GM19438 (cell line): ENCODE measurements around the gene NPB.
"Not testable (repeated sequence)": the region's sequence is repeated elsewhere in the genome, so short reads cannot be mapped to it uniquely, and the experiment has no call there.

ENCODE experiments used
- ATAC-seq: cut with Tn5 transposase; IDR thresholded peaks from one replicate; pipeline ENCODE4 v1.9.1; 2021; ENCODE audit warnings: low read depth; ENCODE audit not compliant: unreplicated experiment

The NPB gene

GRCh38 chr17:81910840-81911276 is 8.8 kb downstream of the NPB start:
- ATAC-seq, result peak; percentile 30

DNA sequence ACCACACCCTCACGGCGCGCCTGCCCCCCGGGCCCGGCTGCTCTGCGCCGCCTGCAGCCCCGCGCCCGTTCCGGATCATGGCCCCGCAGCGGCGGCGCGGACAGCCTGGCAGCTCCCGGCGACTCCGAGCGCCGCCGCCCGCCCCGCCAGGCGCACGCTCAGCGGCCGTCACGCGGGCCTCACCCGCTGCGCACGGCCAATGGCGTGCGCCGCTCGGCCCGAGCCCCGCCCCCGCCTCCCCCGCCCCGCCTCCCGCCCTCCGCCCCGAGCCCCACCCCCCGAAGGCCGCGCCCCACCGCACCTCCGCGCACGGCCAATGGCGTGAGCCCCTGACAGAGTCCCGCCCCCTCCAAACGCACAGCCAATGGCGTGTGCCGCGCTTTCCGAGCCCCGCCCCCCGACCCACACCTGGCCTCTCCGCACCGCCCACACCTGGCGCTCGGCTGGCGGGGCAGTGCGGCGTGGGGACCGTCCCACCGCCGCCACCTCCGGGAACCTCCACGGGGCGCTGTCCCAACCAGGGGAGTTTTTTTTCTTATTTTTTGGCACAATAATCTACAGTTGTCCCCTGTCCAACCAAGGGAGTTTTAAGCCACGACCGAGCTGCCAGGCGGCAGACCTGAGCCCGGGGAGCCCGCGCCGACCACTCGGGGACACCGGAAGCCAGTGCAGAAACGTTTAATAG is 9.4 kb downstream of the NPB start, which contains the start of gene PCYT2:
Gene PCYT2, minus strand, starts transcription at position 123 of the 685 bp plus-strand sequence. Its CDS starts 44 bp downstream, at position 79.
- peak; percentile 65 for ATAC-seq

DNA sequence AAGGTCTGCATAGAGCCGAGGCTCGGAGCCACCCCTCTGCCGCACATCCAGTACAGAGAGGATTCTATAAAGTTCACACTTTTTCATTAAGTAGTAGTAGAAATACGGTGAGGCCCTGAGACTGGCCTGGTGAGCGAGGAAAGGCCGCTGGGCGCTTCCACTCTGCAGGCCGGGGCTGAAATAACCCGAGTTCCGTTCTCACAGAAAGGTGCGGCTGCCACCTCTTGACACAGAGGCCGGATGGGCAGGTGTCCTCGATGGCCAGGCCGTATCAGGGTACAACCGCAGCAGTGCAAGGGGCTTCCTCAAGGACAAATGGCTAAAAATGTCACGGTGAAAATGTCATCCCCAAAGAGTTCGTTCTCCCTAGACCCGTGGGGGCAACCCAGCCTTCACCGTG is 9.9 kb downstream of the NPB start:
- ATAC-seq, result no peak

GRCh38 chr17:81912441-81913309 is 10.6 kb downstream of the NPB start:
- no peak for ATAC-seq

DNA sequence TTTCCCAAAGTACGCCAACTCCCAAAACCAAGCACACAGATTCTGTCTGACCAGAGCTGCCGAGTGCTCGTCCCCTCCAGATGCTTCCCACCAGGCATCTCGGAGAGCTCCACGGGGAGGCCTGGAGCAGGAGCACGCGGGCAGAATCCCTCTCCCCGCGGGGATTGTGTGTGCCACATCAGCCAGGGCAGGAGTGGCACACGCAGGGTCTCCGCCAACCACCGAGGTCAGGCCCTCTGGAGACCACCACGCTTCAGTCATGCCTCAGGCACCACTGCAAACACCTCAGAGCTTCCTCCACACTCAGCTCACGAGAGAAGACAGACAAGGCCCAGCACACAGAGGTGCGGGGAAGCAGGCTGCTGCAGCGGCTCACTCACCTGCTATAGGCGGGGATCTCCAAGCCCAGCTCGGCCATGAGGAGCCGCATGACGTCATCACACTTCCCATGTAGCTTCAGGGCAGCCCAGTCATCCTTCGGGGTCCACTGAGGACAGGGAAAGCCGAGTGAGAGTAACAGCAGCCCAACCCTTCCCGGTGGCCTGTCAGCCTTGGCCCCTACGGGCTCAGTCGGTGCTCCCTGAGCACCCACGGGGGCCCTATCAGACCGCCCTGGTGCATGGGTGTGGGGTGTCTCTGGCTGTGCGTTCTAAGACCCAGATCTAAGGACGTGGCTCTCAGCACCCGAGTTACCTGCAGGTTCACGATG is 11.5 kb downstream of the NPB start:
- ATAC-seq, result no peak

DNA sequence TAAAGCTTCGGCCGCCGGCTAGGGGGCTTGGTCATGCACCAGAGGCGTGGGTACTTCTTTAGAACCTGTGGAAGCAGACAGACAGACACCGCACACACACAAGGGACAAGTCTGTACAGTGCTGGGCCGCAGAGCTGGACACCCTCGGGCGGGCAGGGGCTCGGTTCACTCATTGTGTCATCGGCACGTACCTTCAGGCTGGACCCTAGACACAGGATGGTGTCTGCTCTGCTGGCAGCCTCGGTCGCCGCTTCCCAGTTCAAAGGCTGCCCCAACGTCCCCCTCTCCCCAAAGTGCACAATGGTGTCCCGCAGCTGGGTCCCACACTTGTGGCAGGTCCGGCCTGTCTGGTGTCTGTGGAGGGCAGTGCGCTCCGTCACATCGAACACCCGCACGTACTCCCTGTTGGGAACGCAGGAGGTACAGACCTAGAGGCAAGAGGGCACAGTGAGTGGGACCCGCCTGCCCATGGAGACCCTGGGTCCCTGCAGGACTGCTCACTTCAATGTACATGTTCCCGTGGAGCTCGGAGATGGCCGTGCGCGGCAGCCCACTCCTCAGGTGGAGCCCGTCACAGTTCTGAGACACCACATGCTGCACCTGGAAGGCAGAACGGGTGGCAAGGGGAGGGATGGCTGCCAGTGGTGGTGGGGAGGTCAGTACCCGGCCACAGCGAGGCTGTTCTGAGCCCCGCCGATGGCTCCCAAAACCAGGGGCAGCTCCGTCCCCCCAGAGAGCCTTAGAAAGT is 12.2 kb downstream of the NPB start:
- ATAC-seq, result no peak

- ATAC-seq, result no peak
Observed at GRCh38 chr17:81915331-81915730, 13.3 kb downstream of the NPB start.

GRCh38 chr17:81916234-81917001 is 14.4 kb downstream of the NPB start:
- ATAC-seq, result no peak

DNA sequence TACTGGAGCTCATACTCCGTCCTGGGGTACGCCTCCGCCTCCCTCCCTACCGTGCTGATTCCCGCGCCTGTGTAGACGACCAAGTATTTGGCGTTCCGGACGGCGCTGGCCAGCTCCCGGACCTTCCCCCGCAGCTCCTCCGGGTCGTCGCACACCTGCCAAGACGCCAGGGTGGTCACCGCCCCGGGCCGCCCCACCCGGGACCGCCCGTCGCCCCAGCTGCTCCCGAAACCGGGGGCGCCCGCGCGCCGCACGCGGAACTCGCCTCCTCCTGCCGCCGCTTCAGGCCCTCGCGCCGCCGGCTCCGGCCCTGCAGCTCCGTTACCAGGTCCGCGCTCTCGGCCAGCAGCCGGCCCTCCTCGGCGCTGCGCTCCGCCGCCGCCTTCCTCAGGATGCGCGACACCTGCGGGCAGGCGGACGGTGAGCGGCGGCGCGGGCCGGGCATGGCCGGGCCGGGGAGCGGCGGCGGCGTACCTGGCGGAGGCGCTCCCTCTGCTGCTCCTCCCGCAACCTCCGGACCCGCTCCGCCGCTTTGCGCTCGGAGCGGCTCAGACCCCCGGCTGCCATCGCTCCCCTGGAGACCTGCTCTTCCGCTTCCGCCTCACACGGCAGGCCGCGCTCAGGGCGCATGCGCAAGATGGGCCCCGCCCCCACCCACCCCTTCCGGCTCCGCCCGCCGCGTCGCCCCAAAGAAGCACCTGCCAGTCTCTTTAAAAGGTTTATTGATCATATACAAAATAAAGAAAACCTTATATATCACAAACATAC is 15.7 kb downstream of the NPB start, which contains the start of gene SIRT7:
Gene SIRT7, minus strand, starts transcription at position 612 of the 768 bp plus-strand sequence. Its CDS starts 45 bp downstream, at position 567.
- no peak for ATAC-seq

DNA sequence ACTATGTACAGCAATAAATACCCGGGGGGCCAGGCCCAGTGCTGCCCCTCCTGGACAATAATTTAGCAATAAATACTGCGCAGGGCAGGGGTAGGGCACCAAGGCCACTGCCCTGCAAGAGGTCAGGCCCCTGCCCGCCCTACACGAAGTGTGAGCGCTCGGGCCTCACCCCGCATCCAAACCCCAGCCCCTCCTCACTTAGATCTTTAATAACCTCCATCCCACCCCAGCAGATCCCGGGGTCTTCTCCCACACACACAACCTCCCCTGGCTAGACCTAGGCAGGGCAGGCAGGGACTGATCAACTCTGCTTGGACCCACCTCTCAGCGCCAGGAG is 16.3 kb downstream of the NPB start:
- ATAC-seq, result not testable (repeated sequence)

GRCh38 chr17:81918832-81919545 is 17.0 kb downstream of the NPB start:
- no peak for ATAC-seq

GRCh38 chr17:81920612-81921536 is 18.8 kb downstream of the NPB start:
- no peak for ATAC-seq

- no peak for ATAC-seq
Observed at GRCh38 chr17:81921537-81921862, 19.5 kb downstream of the NPB start.

- no peak for ATAC-seq
Observed at GRCh38 chr17:81921996-81922565, 20.0 kb downstream of the NPB start.

DNA sequence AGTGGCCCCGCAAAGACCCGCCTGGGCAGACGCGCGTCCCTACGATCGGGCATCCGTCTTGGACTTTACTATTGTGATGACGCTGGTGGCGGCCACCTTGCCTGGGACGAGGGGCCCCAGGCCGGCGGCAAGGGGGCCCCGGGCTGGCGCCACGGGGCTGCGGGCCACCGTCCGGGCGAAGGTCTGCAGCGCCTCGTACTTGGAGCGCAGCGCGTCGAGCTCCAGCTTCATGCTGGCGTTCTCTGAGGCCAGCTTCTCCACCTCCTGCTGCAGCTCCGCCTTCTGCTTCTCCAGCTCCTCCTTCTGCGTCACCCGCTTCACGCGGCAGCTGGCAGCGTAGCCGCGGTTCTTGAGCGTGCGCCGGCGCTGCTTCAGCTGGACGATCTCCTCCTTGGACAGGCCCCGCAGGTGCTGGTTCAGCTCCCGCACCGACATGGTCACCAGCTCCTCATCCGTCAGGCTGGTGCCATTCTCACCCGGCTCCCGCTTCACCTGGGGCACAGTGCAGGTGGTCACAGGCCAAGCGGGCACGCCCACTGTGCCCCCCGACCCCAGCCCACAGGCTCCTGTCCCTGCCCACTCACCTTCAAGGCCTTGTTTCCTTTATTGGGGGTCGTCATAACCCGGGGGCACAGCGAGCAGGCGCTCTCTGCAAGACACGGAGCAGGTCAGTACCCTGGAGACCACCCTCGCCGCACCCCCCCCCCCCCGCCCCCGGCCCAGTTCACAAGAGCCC is 20.7 kb downstream of the NPB start:
- no peak for ATAC-seq
